Stimulated activated CD8-positive, alpha-beta memory T cell treated with anti-CD3 and anti-CD28 coated beads, Interleukin-7, amount 100 ng/mL, for 24 hours (primary cell): Measurements from ENCODE around the gene SLC5A2.
"Not testable (repeated sequence)": the region's sequence is repeated elsewhere in the genome, so short reads cannot be mapped to it uniquely, and the experiment has no call there.

Experiments used
- DNase-seq: peaks from one replicate; pipeline ENCODE4 v3.0.0-alpha.2; 2020; ENCODE audit warnings: low read depth

SLC5A2 gene

GRCh38 chr16:31529108-31529936, 46.4 kb downstream of the SLC5A2 start:
- DNase-seq: no peak

- DNase-seq: no peak
These were observed 47.0 kb downstream of the SLC5A2 start for GRCh38 chr16:31529937-31530312.

- DNase-seq: no peak
These were observed 47.5 kb downstream of the SLC5A2 start for GRCh38 chr16:31530405-31530804.

GRCh38 chr16:31531096-31531495, 48.2 kb downstream of the SLC5A2 start:
- no peak for DNase-seq

- no peak for DNase-seq
These were observed 49.2 kb downstream of the SLC5A2 start for GRCh38 chr16:31532120-31532519.

- no peak for DNase-seq
These were observed 50.0 kb downstream of the SLC5A2 start for GRCh38 chr16:31532896-31533295.

- no peak for DNase-seq
These were observed 52.8 kb downstream of the SLC5A2 start for GRCh38 chr16:31535737-31536136.

- DNase-seq: no peak
These were observed 54.0 kb downstream of the SLC5A2 start for GRCh38 chr16:31536804-31537361.

- DNase-seq: no peak
These were observed 54.7 kb downstream of the SLC5A2 start for GRCh38 chr16:31537362-31538242.

- not testable (repeated sequence) for DNase-seq
These were observed 55.3 kb downstream of the SLC5A2 start for GRCh38 chr16:31538243-31538598.

GRCh38 chr16:31539762-31540161, 56.8 kb downstream of the SLC5A2 start:
- not testable (repeated sequence) for DNase-seq
